Measurements from ENCODE around the gene NXNL2.

NXNL2 gene

DNA sequence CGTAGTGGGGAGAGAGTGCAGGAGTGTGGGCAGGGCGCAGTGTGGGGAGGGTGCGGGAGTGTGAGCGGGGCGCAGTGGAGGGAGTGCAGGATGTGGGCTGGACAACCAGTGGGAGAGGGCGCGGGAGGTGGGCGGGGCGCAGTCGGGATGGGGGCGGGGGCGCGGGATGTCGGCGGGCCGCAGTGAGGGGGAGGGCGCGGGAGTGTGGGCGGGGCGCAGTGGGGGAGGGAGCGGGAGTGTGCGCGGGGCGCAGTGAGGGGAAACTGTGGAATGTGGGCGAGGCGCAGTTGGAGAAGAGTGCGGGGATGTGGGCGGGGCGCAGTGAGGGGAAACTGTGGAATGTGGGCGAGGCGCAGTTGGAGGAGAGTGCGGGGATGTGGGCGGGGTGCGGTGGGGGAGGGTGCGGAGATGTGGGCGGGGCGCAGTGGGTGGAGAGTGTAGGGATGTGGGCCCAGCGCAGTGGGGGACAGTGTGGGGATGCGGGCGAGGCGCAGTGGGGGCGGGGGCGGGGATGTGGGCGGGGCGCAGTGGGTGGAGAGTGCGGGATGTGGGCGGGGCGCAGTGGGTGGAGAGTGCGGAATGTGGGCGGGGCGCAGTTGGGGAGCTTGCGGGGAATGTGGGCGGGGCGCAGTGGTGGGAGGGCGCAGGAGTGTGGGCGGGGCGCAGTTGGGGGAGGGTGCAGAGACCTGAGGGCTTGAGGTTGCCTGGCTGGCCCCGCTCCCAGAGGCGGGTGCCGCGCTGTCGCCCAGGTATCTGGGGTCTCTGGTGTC, at the start of gene NXNL2:
Gene NXNL2, plus strand, starts transcription at position 723 of the 770 bp plus-strand sequence. CDS start 257 bp downstream, outside the sequence.
- DNase-seq (ENCODE audit: low read depth in 2 of 2) = peak; percentile 71 to 79

- DNase-seq (ENCODE audit: low read depth in 2 of 2) = no peak
These were observed 46.8 kb upstream of the NXNL2 start for GRCh38 chr9:88488166-88488565.

GRCh38 chr9:88494983-88495721, 39.8 kb upstream of the NXNL2 start:
- no peak for DNase-seq (ENCODE audit: low read depth in 2 of 2)

DNA sequence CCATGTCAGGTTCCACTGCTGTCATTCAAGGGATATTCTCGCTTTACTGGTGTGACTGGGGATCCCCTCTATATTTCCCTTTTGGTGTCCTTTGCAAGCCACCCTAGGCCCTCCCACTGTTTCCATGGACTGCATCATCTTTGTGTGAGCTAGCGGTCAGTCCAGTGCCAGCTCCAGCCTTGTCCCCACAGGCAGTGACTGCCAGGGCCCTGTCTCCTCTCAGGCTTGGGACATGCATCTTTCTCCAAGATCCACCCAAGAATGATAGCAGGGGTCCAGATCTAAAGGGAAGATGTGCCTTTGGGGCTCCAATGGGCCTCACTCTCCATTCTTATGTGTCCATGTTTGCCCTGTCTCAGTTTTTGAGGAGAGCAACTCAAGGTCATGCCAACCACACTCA, 37.8 kb upstream of the NXNL2 start:
- no peak for DNase-seq (ENCODE audit: low read depth in 2 of 2)

- DNase-seq (ENCODE audit: low read depth in 2 of 2) = no peak
These were observed 36.1 kb upstream of the NXNL2 start for GRCh38 chr9:88498880-88499279.

DNA sequence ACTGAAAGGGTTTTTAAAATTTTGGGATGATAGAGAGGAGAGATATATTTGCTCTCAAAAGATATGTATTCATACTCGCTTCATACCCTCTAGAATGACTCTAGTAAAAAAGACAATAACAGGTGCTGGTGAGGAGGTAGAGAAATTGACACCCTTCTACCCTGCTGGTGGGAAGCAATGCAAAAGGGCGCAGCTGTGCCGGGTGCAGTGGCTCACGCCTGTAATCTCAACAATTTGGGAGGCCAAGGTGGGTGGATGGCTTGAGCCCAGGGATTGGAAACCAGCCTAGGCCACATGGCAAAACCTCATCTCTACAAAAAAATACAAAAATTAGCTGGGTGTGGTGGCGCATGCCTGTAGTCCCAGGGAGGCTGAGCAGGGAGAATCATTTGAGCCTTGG, 33.9 kb upstream of the NXNL2 start:
- no peak for DNase-seq (ENCODE audit: low read depth in 2 of 2)

DNA sequence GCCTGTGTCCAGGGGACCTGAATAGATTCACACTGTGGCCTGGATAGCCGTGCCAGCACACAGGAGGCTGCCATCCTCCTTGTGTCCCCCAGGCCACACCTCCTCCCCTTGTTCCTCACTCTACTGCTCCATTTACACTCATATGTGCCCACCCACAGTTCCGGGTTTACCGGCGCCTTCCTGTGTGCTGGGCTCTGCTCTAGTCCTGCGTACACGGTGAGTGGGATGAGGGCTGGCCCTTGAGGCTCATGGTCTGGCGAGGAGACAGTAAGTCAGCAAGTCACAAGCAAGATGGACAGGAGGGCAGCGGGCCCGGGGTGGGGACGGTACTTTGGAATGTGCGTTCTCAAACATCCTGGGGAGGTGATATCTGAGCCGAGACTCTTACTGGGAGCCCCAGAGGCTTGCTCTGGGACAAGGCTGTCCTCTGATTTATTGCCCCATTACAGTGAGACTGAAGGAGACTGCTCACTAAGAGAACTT, 32.4 kb upstream of the NXNL2 start:
- no peak for DNase-seq (ENCODE audit: low read depth in 2 of 2)

DNA sequence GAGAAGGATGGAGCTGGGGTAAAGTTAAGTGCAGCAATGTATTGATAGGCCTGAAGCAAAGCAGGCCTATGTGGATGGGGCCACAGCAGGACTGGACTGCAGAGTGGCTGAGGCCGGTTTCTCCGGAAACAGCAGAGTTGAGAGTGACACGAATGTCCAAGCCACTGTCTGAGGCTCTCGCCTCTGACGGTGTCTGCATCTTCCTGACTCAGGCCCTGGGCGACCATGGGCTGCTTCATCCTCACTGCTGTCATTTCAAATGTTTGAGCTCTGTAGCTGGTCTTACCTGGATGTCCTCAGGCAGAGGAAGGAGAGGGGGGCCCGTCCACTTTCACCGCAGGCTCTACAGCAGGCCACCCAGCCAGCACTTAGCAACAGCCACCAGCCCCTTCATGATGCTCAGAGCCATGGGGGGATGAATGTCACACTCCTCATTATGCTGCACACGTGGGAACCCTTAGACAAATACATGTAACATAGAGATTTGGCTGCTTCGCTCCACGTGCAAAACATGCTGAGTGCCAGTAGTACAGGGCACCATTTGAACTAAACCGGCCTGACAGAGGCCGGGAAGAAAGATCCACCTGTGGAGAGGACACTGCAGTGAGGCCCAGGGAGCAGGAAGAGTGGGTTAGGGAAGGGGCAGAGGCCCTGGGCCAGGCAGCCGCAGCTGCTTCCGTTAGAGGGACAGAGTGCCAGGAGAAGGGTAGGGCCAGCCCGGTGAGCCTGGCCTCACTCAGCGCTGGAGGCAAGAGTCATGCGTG, 31.7 kb upstream of the NXNL2 start:
- no peak for DNase-seq (ENCODE audit: low read depth in 2 of 2)

GRCh38 chr9:88503845-88504764, 30.9 kb upstream of the NXNL2 start:
- DNase-seq (ENCODE audit: low read depth in 2 of 2) = no peak

DNA sequence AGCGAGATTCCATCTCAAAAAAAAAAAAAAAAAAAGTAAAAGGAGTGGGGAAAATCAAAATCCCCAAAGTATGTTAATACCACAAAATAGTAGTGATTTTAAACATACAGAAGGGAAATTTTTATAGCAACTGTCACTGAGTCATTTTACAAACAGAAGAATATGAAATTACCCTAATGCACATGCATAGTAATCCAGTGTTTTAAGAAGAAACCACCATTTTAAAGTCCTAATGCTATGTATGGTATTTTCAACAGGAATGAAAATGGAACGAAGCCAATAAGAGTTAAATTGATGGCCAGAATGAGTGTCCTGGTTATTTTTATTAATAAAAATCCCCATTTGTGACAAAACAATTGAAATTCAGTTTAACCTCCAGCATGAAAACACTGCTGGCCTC, 26.7 kb upstream of the NXNL2 start:
- DNase-seq (ENCODE audit: low read depth in 2 of 2) = no peak

DNA sequence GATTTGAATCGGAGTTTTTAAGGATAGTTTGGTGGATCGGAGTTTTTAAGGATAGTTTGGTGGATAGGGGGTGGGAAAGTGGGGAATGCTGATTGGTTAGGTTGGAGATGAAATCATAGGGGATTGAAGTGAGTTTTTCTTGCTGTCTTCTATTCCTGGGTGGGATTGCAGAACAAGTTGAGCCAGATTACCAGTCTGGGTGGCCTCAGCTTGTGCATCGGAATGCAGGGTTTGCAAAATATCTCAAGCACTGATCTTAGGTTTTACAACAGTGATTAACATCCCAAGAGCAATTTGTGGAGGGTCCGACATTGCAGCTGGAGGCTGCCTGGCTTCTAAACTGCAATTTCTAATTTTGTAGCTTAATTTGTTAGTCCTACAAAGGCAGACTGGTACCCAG, 23.1 kb upstream of the NXNL2 start:
- DNase-seq (ENCODE audit: low read depth in 2 of 2) = no peak

DNA sequence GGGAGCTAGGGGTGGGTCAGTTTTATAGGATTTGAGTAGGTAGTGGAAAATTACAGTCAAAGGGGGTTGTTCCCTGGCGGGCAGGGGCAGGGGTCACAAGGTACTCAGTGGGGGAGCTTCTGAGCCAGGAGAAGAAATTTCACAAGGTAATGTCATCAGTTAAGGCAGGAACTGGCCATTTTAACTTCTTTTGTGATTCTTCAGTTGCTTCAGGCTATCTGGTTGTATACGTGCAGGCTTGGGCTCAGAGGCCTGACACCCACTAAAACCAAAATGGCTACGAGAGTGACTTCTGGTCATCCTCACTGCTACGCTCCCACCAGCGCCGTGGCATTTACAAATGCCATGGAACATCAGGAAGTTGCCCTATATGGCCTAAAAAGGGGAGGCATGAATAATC, 20.7 kb upstream of the NXNL2 start:
- DNase-seq (ENCODE audit: low read depth in 2 of 2) = no peak

DNA sequence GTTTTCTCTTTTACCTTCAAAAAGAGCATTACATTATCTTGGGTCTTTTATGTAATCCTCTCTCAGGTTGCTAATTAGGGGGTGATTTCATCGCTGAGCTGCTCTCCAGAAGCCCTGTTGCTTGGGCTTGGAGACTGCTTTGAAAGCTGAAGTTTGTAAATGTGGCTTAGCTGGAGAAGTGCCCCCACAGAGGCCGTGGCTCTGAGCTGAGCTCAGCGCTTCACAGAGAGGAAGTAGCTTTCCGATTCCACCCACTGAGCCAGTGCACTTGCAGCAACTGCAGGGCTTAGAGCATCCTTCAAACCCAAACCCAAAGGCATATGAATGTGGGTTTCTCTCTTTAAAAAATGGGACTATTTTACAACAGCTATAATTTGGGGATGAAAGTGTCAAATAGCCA, 13.7 kb upstream of the NXNL2 start:
- no peak for DNase-seq (ENCODE audit: low read depth in 2 of 2)

DNA sequence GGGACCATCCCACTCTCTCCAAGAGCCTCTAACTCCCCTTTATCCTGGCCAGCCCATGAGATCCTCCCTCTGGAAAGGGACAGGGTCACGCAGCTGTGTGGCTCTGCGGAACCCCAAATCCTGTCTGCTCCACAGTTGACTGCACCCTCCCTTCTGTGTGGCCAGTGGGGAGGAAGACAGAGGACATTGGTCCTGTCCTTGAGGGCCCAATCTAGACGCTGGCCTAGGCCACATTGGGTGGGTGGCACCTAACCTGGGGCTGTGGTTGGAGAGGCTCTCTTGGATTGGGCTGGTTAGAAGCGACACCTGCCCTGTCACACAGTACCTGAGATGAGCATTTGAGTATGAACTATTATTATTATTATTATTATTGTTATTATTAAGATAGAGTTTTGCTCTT, 12.6 kb upstream of the NXNL2 start:
- no peak for DNase-seq (ENCODE audit: low read depth in 2 of 2)

GRCh38 chr9:88523056-88523455, 11.9 kb upstream of the NXNL2 start:
- no peak for DNase-seq (ENCODE audit: low read depth in 2 of 2)

GRCh38 chr9:88524911-88525310, 10.1 kb upstream of the NXNL2 start:
- no peak for DNase-seq (ENCODE audit: low read depth in 2 of 2)

- DNase-seq (ENCODE audit: low read depth in 2 of 2) = no peak
These were observed 7.4 kb upstream of the NXNL2 start for GRCh38 chr9:88527618-88528017.

DNA sequence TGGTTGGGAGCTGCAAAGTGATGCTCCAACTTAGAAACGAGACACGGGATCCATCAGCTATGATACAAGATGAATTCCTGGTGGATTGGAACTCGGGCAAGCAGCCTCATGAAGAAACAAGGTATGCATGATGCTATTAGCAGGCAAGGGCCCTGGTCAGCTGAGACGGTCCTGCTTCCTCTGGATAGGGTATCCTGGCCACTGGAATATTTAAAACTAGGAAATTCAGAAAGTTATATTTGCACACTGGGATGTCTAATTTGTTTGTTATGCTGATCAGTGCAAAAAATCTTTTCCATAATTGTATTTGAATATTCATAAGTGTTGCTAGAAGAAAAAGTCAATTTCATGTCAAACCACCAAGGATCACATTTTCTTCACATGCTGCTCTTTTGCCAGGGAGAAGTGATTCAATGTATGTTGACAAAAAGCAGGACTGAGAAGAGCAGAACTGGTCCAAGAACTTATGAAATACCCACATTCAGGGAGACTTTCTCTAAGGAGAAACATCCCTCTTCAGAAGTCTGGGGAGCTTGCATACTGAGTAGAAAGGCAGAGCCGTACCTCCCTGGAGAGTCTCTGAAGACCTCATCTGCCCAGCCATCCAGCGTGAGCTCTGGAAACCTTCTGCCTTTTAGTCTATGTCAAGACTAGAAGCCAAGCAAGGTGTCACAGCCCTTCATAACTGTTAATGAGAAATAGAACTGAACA, 6.7 kb upstream of the NXNL2 start:
- DNase-seq (ENCODE audit: low read depth in 2 of 2) = no peak

- no peak for DNase-seq (ENCODE audit: low read depth in 2 of 2)
These were observed 5.5 kb upstream of the NXNL2 start for GRCh38 chr9:88529496-88529895.

DNA sequence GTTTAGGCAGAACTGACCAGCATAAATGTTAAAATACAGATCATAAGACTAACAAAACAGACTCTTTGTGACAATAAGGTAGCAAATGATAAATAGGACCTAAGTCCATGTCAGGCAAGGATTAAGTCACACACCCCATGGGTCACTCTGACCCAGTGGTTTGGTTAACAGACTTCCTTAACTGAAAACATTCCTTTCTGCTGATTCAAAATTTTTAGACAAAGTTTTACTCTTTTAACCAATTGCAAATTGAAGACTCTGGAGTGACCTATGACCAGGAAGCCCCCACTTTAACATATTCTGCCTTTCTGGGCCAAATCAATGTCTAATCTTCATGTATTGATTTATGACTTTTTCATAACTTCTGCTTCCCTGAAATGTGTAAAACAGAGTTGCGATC, 4.9 kb upstream of the NXNL2 start:
- no peak for DNase-seq (ENCODE audit: low read depth in 2 of 2)

Measured in fibroblast of skin of left biceps (primary cell).